Measurements from ENCODE around the gene FAM83E. TPM values are rescaled to one million over a fixed set of nuclear protein-coding genes. Genes with fewer than 3 reads are reported as not detected.

FAM83E gene
- polyA plus RNA-seq, 1 donor from 2014 or later, result 0.73 TPM

- Histone ChIP-seq H3K4me2 (ENCODE audit: low read length) (no peak overlapping the region), H4K20me1 (ENCODE audit: insufficient read depth) (no peaks in the 10 kb centered on the region), H3K36me3 (ENCODE audit: insufficient read depth, low read length) (no peaks in the 10 kb centered on the region), H3K27ac (ENCODE audit: low read length) (no peak overlapping the region), H2AFZ (ENCODE audit: low read depth, low read length) (no peak overlapping the region), H3K27me3 (ENCODE audit: insufficient read depth, low read depth, low read length) (peaks cover 4% of the 10 kb centered on the region), H3K9me2 (ENCODE audit: insufficient read depth, low read length) (no peaks in the 10 kb centered on the region), H3F3A (ENCODE audit: insufficient read depth, low read length, poor library complexity, severe bottlenecking) (no peaks in the 10 kb centered on the region), H3K79me2 (replicated peaks; ENCODE audit: insufficient read depth, low read length) (no peaks in the 10 kb centered on the region), H3K9me3 (ENCODE audit: low read length) (no peaks in the 10 kb centered on the region), H3K4me3 (ENCODE audit: low read length) (no peak overlapping the region), H3K9ac (ENCODE audit: low read length) (no peak overlapping the region)
- no peak for TF ChIP-seq EP300 (conservative IDR thresholded peaks at IDR 0.05; ENCODE audit: poor library complexity, severe bottlenecking)
- TF ChIP-seq REST (IDR thresholded peaks at IDR 0.05; ENCODE audit: borderline replicate concordance), result no peak
- no peak for TF ChIP-seq POLR2AphosphoS5 (IDR thresholded peaks at IDR 0.05)
- no peak for TF ChIP-seq SMC3 (conservative IDR thresholded peaks at IDR 0.05; ENCODE audit: poor library complexity)
- no peak for TF ChIP-seq RAD21 (conservative IDR thresholded peaks at IDR 0.05)
- no peak for TF ChIP-seq TAF1 (IDR thresholded peaks at IDR 0.05; ENCODE audit: low read depth)
- no peak for TF ChIP-seq CTCF (IDR thresholded peaks at IDR 0.05; ENCODE audit: poor library complexity, severe bottlenecking)
These were observed 27.5 kb downstream of the FAM83E start for GRCh38 chr19:48587387-48587786.

GRCh38 chr19:48582168-48582567 lies 32.7 kb downstream of the FAM83E start:
- no peak for TF ChIP-seq CTCF (IDR thresholded peaks at IDR 0.05; ENCODE audit: poor library complexity, severe bottlenecking)
- TF ChIP-seq MXI1 (conservative IDR thresholded peaks at IDR 0.05; ENCODE audit: poor library complexity, severe bottlenecking), result no peak
- TF ChIP-seq EP300 (conservative IDR thresholded peaks at IDR 0.05; ENCODE audit: poor library complexity, severe bottlenecking), result no peak
- no peak for TF ChIP-seq EZH2 (IDR thresholded peaks at IDR 0.05; ENCODE audit: borderline replicate concordance, insufficient read depth, low read length, poor library complexity, severe bottlenecking)
- TF ChIP-seq RAD21 (conservative IDR thresholded peaks at IDR 0.05), result no peak
- no peak for TF ChIP-seq POLR2AphosphoS5 (IDR thresholded peaks at IDR 0.05)
- TF ChIP-seq SMC3 (conservative IDR thresholded peaks at IDR 0.05; ENCODE audit: poor library complexity), result no peak
- no peak for TF ChIP-seq TAF1 (IDR thresholded peaks at IDR 0.05; ENCODE audit: low read depth)
- TF ChIP-seq REST (IDR thresholded peaks at IDR 0.05; ENCODE audit: borderline replicate concordance), result no peak
- H3K36me3 ChIP-seq (ENCODE audit: insufficient read depth, low read length), result no peaks in the 10 kb centered on the region
- H3K27me3 ChIP-seq (ENCODE audit: insufficient read depth, low read depth, low read length), result no peaks in the 10 kb centered on the region
- H3K9me2 ChIP-seq (ENCODE audit: insufficient read depth, low read length), result no peaks in the 10 kb centered on the region
- H3K9ac ChIP-seq (ENCODE audit: low read length), result no peak overlapping the region
- no peak overlapping the region for H3K4me3 ChIP-seq (ENCODE audit: low read length)
- no peak overlapping the region for H2AFZ ChIP-seq (ENCODE audit: low read depth, low read length)
- no peaks in the 10 kb centered on the region for H3K79me2 ChIP-seq (replicated peaks; ENCODE audit: insufficient read depth, low read length)
- H3K27ac ChIP-seq (ENCODE audit: low read length), result no peak overlapping the region
- H3K9me3 ChIP-seq (ENCODE audit: low read length), result no peaks in the 10 kb centered on the region
- H3K4me2 ChIP-seq (ENCODE audit: low read length), result no peak overlapping the region
- no peaks in the 10 kb centered on the region for H4K20me1 ChIP-seq (ENCODE audit: insufficient read depth)
- no peaks in the 10 kb centered on the region for H3F3A ChIP-seq (ENCODE audit: insufficient read depth, low read length, poor library complexity, severe bottlenecking)

Data from neural cell (in vitro differentiated cells).